ENCODE measurements around the gene SAMD11.
A peak's percentile ranks its signal among the peaks of the same experiment; 100 is the strongest.

SAMD11 gene

GRCh38 chr1:947958-948357 is 24.2 kb downstream of the SAMD11 start:
- no peak for DNase-seq

GRCh38 chr1:950268-950667 is 26.5 kb downstream of the SAMD11 start:
- no peak for DNase-seq

DNA sequence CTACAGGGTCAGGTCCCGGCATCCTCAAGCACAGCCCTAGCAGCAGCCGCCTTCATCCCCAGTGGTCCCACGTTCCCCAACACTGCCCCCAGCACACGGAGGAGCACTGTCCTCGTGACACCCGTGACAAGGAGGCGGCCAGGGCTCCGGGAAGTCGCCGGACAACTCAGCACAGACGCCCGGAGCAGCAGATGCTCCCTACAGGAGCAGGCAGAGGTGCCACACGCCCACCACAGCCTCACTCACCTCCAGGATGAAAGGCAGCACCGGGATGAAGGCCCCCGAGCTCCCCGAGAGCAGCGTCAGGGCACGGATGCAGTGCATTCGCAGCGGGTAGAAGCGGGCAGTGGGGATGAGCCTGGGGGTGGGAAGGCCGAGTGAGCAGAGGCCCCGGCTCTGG is 27.2 kb downstream of the SAMD11 start:
- no peak for DNase-seq

- DNase-seq: no peak
These were observed 27.6 kb downstream of the SAMD11 start for GRCh38 chr1:951364-951763.

DNA sequence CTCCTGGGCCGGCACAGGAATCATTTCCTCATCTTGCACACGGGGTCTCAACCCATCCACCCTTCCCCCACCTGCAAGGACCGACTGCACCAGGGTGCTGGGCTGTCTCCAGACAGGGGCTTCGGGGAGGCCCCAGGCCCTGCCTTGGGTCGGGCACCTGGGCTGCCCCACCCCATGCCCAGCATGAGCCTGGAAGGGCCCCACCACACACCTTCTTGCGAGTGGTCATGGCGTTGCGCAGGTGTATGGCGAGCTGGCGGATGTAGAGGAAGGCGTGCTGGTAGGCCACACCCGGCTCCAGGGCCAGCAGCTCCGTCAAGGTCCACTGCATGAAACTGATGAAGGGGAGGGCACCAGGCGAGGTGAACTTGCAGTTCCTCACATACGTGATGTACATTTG is 28.5 kb downstream of the SAMD11 start:
- DNase-seq: no peak

DNA sequence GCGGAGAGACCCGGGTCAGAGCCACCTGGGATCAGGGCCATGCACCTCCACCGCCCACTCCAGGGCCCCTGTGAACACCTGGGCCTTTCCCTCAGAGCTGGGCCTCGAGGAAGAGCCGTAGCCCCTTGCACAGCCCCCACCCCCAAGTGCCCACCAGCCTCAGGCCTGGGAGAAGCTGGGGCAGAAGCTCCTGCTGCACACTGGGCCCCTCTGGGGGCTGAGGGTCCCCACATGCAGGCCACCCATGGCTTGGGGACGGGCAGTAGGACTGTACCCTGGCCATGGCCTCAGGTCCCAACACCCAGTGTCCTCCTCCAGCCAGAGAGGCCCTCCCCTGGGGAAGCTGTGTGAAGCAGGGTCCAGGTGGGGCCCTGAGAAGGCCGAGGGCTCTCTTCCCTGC is 28.9 kb downstream of the SAMD11 start:
- DNase-seq: no peak

DNA sequence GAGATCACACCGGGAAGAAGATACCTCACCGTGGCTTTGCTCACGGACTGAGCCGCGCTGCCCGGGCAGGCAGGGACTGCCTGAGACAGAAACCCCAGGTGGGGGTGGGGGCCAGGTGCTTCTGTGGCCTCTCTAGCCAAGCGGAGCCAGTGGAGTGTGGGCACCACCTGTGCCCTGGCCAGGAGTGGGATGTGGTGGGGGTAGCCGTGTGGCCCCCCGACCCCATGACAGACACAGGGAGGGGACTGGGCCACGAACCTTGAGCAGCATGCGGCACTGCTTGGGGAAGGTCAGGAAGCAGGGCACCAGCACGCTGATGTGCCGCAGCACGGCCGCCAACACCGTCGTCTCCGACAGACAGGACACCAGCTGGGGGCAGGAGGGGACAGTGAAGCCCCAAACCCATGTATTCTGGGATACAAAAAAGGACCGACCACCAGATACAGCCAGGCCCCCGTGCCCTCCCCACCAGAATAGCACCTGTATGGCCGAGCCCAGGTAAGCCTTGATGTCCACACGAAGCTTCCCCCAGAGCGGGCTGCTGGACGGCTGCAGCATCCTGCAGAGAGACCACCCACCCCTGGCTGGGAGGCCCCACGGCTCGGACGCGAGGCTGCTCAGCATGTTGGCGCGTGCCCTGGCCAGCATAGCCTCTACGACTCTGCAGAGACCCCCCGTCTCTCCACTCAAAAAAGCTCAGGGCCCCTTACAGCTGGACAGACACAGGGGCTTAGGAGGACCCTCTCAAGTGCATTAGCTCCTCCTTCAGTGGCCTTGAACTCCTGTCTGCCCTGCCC is 30.0 kb downstream of the SAMD11 start:
- no peak for DNase-seq

DNA sequence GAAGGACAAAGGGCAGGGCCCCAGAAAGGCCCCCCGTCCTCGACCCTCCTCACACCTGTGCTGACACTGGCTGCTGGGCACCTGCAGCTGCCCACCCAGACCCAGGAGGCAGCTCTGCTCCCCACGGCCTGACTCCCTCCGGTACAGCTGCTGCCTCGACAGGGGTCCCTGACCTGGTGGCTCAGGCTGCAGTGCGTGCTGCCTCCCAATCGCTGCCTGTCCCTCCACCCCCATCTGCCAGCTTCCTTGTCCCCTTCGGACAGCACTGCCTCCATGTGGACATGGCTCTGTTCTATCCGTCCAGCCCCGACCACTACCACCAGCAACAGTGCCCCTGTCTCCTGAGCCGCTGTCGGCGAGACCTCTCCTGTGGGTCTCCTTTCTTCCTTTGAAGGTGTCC is 31.2 kb downstream of the SAMD11 start:
- no peak for DNase-seq

DNA sequence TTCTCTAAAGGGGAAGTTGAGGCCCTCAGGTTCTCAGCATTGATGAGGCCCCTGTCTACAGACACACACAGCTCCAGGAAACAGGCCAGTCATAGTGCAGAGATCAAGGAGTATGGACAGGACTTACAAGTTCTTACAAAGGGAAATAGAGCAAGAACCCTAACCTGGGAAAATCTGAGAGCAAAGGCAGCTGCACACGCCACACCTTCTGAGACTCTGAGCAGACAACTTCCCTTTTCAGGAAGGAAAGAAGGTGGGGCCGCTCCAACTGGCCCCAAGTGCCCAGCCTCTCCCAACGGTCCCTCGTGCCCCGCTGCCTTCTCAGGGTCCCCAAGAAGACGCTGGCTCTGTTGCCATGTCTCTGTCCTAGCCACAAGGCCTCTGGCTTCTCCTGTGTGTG is 31.8 kb downstream of the SAMD11 start:
- DNase-seq: no peak

- no peak for DNase-seq
These were observed 32.9 kb downstream of the SAMD11 start for GRCh38 chr1:956636-957035.

- peak; percentile 97 for DNase-seq
These were observed 35.4 kb downstream of the SAMD11 start, which contains the start of gene NOC2L for GRCh38 chr1:958823-959730. NOC2L (minus strand) TSS chr1:959256; CDS start chr1:959240, 16 bp downstream.

DNA sequence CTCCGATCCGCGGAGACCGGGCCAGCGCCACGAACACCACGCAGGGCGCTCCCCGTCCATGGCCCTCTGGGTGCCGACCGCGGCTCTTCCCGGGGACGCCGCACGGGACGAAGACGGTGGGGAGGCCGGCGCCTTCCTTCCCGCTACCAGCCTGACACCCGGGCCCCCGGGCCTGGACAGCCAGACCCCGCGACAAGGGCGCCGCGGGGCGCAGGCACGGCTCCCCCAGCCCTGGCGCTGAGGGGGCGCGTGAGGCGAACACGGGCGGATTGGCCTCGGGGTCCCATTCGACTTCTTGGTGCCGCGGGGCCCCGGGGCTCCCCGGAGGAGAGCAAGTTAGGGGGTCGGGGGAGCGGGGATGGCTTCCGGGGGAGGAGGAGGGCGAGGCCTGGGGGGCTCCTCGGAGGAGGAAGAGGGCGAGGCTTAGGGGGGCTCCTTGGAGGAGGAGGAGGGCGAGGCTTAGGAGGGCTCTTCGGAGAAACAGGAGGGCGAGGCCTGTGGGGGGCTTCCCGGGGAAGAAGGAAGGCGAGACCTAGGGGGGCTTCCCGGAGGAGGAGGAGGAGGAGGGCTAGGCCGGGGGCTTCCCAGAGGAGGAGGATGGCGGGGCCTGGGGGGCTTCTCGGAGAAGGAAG is 36.1 kb downstream of the SAMD11 start:
- no peak for DNase-seq

GRCh38 chr1:960363-961131 is 36.8 kb downstream of the SAMD11 start, which contains the start of gene KLHL17:
KLHL17 (plus strand) TSS chr1:960584; CDS start chr1:960694, 110 bp downstream.
- peak; percentile 85 for DNase-seq

GRCh38 chr1:961132-961669 is 37.5 kb downstream of the SAMD11 start:
- peak; percentile 32 for DNase-seq

- no peak for DNase-seq
These were observed 38.9 kb downstream of the SAMD11 start for GRCh38 chr1:962381-963300.

DNA sequence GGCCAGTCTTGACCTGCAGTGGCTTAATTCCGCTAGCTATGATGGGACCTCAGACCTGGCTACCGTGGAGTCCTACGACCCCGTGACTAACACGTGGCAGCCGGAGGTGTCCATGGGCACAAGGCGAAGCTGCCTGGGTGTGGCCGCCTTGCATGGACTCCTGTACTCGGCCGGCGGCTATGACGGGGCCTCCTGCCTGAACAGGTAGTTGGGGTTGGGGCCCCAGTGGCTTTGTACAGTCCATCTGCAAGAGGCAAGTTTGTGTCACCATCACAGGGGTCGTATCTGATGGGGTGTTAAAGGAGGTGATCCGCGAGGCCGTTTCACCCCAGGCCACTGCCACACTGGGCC is 39.6 kb downstream of the SAMD11 start:
- no peak for DNase-seq

DNA sequence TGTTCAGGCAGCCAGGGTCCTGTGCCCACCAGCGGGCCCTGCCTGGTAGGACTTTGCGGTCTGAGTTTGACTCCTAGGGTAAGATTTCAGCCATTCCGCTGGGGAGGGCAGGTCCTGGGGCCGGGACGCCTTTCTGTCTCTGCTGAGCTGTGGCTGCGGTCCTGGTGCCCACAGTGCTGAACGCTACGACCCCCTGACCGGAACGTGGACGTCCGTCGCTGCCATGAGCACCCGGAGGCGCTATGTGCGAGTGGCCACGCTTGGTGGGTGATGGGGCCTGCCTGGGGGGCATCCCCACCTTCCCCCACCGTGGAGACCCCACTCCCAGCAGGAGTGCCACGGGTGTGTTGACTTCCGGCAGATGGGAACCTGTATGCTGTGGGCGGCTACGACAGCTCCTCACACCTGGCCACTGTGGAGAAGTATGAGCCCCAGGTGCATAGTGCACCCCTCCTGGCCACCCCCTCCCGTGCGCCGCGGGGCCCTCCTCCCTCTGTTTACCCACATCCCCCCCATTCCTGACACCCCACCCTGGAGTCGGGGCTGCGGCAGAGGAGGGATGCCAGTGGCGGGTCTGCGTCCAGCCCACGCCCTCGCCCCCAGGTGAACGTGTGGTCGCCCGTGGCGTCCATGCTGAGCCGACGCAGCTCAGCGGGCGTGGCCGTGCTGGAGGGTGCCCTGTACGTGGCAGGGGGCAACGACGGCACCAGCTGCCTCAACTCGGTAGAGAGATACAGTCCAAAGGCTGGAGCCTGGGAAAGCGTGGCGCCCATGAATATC is 40.2 kb downstream of the SAMD11 start:
- DNase-seq: no peak

DNA sequence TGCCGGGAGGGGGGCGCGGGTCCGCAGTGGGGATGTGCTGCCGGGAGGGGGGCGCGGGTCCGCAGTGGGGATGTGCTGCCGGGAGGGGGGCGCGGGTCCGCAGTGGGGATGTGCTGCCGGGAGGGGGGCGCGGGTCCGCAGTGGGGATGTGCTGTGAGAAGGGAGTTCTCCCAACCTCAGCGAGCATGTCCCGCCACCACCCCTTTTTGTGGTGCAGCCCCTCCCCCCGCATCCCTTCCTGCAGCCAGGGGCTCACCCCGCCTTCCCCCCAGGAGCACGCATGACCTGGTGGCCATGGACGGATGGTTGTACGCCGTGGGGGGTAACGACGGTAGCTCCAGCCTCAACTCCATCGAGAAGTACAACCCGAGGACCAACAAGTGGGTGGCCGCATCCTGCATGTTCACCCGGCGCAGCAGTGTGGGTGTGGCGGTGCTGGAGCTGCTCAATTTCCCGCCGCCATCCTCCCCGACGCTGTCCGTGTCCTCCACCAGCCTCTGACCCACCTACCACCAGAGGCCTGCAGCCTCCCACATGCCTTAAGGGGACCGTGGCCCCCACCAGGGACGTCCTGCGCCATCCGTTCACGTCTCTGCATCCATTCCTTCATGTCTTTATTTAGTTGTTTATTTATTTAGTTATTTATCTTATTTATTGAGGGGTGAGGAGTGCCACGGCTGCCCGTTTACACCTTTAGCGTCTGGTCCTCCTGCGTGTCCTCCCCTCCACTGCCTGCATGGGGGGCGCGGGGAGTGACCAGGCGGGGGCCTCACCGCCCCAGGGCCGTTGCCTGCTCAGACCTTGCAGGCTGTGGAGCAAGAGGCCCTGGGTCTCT is 41.2 kb downstream of the SAMD11 start:
- no peak for DNase-seq

DNA sequence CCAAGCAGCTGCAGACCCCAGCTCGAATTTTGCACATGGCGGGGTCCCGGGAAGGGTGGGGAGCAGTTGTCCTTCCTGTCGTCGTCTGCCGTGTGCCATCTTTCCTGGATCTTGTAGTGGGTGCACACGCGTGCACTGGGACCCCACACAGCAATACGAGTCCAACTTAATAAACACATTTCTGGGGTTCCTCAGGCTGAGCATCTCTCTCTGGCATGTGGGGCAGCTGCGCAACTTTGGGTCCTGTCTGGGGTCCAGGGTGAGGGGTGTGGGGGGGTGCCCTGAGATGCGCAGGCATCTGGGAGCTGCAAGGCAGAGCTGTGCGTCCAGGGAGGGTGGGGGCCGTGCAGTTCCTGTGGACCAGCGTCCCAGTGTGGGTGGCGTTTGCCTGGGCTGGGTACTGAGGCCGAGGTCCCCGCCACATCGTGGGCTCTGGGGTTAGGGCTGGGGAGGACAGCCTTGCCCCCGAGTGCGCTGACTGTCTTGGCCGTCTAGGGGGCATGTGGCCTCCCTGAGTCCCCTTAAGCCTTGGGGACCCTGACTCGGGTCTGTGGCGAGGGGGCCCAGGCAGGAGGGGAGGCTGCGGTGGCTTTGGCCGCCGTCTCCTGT is 41.9 kb downstream of the SAMD11 start:
- no peak for DNase-seq

Measured in eye (tissue), 1 donor.